ENCODE measurements around the gene IMPA2.

Gene IMPA2

GRCh38 chr18:11946756-11947155, 34.6 kb upstream of the IMPA2 start:
- H3K36me3 ChIP-seq (ENCODE audit: insufficient read depth, low read length): no peaks in the 10 kb centered on the region
- peaks cover 28% of the 10 kb centered on the region for H3K4me1 ChIP-seq (ENCODE audit: insufficient read depth, low read length, poor library complexity, severe bottlenecking)
- peak overlapping the region; percentile 44 for H2AFZ ChIP-seq (ENCODE audit: low read length)
- H3K9ac ChIP-seq (ENCODE audit: low read depth, low read length, poor library complexity, severe bottlenecking): peak overlapping the region; percentile 54
- H3K4me3 ChIP-seq (ENCODE audit: low read length, poor library complexity, severe bottlenecking): peak overlapping the region; percentile 65
- peak overlapping the region; percentile 69 for H3K4me2 ChIP-seq (ENCODE audit: low read depth, low read length, poor library complexity, severe bottlenecking)
- H3K9me2 ChIP-seq (replicated peaks; ENCODE audit: low read depth, low read length): no peaks in the 10 kb centered on the region
- TF ChIP-seq CTCF (conservative IDR thresholded peaks at IDR 0.05; ENCODE audit: low read length) (no peak), EZH2phosphoT487 (IDR thresholded peaks at IDR 0.05; ENCODE audit: borderline replicate concordance) (no peak)
- H3K9me3 ChIP-seq (ENCODE audit: insufficient read depth, low read depth, low read length): no peaks in the 10 kb centered on the region
- no peaks in the 10 kb centered on the region for H4K20me1 ChIP-seq (ENCODE audit: insufficient read depth, low read length, poor library complexity, severe bottlenecking)
- no peaks in the 10 kb centered on the region for H3K27me3 ChIP-seq (ENCODE audit: insufficient read depth, low read length, poor library complexity, severe bottlenecking)
- H3F3A ChIP-seq (ENCODE audit: low read depth): no peaks in the 10 kb centered on the region
- H3K79me2 ChIP-seq (ENCODE audit: insufficient read depth, low read length): no peaks in the 10 kb centered on the region

GRCh38 chr18:11947214-11948191, 33.8 kb upstream of the IMPA2 start:
- no peaks in the 10 kb centered on the region for H3K36me3 ChIP-seq (ENCODE audit: insufficient read depth, low read length)
- peaks cover 28% of the 10 kb centered on the region for H3K4me1 ChIP-seq (ENCODE audit: insufficient read depth, low read length, poor library complexity, severe bottlenecking)
- no peaks in the 10 kb centered on the region for H3K9me3 ChIP-seq (ENCODE audit: insufficient read depth, low read depth, low read length)
- no peaks in the 10 kb centered on the region for H3F3A ChIP-seq (ENCODE audit: low read depth)
- H3K79me2 ChIP-seq (ENCODE audit: insufficient read depth, low read length): no peaks in the 10 kb centered on the region
- peak overlapping the region; percentile 54 for H3K9ac ChIP-seq (ENCODE audit: low read depth, low read length, poor library complexity, severe bottlenecking)
- H4K20me1 ChIP-seq (ENCODE audit: insufficient read depth, low read length, poor library complexity, severe bottlenecking): no peaks in the 10 kb centered on the region
- peak overlapping the region; percentile 44 for H2AFZ ChIP-seq (ENCODE audit: low read length)
- no peaks in the 10 kb centered on the region for H3K9me2 ChIP-seq (replicated peaks; ENCODE audit: low read depth, low read length)
- no peak for TF ChIP-seq EZH2phosphoT487 (IDR thresholded peaks at IDR 0.05; ENCODE audit: borderline replicate concordance)
- TF ChIP-seq CTCF (conservative IDR thresholded peaks at IDR 0.05; ENCODE audit: low read length): no peak
- peak overlapping the region; percentile 69 for H3K4me2 ChIP-seq (ENCODE audit: low read depth, low read length, poor library complexity, severe bottlenecking)
- peak overlapping the region; percentile 65 for H3K4me3 ChIP-seq (ENCODE audit: low read length, poor library complexity, severe bottlenecking)
- H3K27me3 ChIP-seq (ENCODE audit: insufficient read depth, low read length, poor library complexity, severe bottlenecking): no peaks in the 10 kb centered on the region

- H3K4me2 ChIP-seq (ENCODE audit: low read depth, low read length, poor library complexity, severe bottlenecking): no peak overlapping the region
- no peaks in the 10 kb centered on the region for H4K20me1 ChIP-seq (ENCODE audit: insufficient read depth, low read length, poor library complexity, severe bottlenecking)
- peaks cover 28% of the 10 kb centered on the region for H3K4me1 ChIP-seq (ENCODE audit: insufficient read depth, low read length, poor library complexity, severe bottlenecking)
- no peaks in the 10 kb centered on the region for H3K9me3 ChIP-seq (ENCODE audit: insufficient read depth, low read depth, low read length)
- H3K9ac ChIP-seq (ENCODE audit: low read depth, low read length, poor library complexity, severe bottlenecking): no peak overlapping the region
- no peaks in the 10 kb centered on the region for H3K79me2 ChIP-seq (ENCODE audit: insufficient read depth, low read length)
- no peak overlapping the region for H2AFZ ChIP-seq (ENCODE audit: low read length)
- no peaks in the 10 kb centered on the region for H3K36me3 ChIP-seq (ENCODE audit: insufficient read depth, low read length)
- no peak for TF ChIP-seq CTCF (conservative IDR thresholded peaks at IDR 0.05; ENCODE audit: low read length)
- TF ChIP-seq EZH2phosphoT487 (IDR thresholded peaks at IDR 0.05; ENCODE audit: borderline replicate concordance): no peak
- H3F3A ChIP-seq (ENCODE audit: low read depth): no peaks in the 10 kb centered on the region
- H3K4me3 ChIP-seq (ENCODE audit: low read length, poor library complexity, severe bottlenecking): no peak overlapping the region
- no peaks in the 10 kb centered on the region for H3K9me2 ChIP-seq (replicated peaks; ENCODE audit: low read depth, low read length)
- H3K27me3 ChIP-seq (ENCODE audit: insufficient read depth, low read length, poor library complexity, severe bottlenecking): no peaks in the 10 kb centered on the region
These were observed 32.3 kb upstream of the IMPA2 start for GRCh38 chr18:11948852-11949523.
